GM20431 (cell line): Measurements from ENCODE around the gene EBF3.

Experiments
- in situ Hi-C: fragments of 300-500 bp; cut with MseI, MboI; formaldehyde crosslinking; loops from one replicate; pipeline ENCODE4 v1.15.0; 2020; ENCODE audit warnings: low sequenced_read_pairs; ENCODE audit not compliant: unreplicated experiment

The EBF3 gene

DNA sequence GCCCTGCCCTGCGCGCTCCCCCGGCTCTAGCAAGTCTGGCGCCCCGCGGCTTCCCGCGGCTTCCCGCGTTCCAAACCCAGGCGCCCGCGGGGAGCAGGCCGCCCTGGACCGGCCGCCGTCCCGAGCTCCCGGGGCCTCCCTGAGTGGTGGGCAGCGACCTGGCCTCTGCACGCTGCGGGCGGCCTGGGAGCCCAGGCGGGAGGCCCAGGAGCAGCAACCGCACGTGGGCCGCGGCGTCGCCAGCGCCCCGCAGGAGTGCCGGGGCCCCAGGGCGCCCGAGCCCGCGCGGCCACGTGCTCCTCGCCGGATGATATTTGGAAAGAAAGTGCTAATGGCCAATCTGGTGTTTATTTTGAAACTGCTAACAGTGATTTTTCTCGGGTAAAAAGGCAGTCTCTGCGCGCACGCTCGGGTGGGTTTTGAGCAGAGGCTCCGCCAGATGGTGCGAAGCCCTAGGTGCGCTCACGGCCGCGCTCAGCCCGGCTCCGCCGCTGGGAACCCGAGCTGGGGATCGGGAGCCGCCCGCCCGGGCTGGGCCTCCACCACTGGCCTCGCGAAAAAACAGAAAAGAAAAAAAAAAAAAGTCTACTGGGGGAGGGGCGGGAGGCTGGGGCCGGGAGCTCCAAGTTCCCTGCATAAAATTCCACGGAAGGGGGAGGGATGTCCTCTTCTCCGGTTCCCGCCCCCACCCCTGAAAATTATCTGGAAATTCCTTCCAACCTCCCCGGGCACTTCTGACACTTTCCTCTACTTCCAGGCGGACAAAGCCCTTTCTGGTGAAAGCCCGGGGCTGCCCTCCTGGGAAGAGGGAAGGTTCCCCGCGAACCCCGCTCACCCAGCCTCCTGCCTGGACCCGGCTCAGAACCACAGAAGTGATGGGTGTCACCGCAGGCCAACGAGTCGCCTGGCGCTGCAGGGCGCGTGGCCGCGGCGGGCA lies 4.3 kb downstream of the EBF3 start:
- in situ Hi-C loops, result no loop called here

- in situ Hi-C loops, result no loop called here
These were observed 5.2 kb downstream of the EBF3 start for GRCh38 chr10:129958629-129959543.

- in situ Hi-C loops, result no loop called here
These were observed 5.9 kb downstream of the EBF3 start for GRCh38 chr10:129958148-129958628.

DNA sequence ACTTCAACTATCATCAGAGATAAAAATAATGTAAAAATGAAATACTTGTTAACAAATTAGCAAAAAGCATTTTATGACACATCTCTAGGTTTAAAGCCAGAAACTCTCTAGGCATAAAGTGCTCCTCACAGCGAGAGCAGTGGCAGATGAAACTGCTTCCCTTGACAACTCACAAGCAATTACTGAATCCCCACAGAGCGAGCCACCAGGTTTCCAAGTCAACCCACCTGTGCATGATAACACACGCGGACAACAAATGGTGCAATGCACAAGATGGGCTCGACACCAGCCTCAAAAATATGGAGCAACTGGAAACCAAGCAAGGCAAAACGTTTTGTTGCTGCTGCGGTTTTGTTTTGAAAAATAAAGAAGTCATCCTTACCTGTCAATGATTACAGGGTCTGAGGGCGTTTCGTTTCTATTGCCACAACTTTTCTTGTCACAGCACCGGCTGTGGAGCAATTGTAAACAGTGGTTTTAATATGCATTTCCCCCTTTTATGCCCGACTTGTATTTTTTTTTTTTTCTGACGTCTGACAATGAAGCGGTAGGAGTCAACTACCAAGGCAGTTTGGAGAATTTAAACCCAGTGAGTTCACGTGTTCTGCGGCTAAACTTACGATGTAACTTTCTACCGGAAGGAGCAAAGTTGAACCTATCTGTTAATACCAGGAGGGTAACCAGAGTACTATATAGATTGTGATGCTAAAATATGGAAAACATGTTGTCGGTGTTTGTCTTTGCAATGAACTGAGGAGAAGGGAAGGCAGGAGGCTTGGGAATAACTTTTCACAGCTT lies 7.0 kb downstream of the EBF3 start:
- in situ Hi-C loops, result no loop called here

DNA sequence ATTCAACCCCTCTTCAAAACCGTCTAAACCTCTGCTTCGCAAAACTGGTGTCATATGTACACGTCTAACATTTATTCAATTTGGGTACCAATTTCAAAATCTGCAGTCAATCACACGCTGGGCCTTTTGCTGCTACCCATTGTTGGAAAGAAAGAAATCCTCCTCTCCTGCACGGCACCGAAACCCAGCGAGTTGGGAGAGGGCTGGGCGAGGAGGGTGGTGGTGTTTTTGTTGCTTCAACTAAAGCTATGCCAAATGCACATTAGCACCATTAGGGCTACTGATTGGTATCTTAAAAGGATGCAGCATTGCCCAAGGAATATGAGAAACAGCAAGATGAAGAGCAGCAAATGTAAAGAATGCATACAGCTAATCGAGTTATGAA lies 7.8 kb downstream of the EBF3 start:
- in situ Hi-C loops, result no loop called here

DNA sequence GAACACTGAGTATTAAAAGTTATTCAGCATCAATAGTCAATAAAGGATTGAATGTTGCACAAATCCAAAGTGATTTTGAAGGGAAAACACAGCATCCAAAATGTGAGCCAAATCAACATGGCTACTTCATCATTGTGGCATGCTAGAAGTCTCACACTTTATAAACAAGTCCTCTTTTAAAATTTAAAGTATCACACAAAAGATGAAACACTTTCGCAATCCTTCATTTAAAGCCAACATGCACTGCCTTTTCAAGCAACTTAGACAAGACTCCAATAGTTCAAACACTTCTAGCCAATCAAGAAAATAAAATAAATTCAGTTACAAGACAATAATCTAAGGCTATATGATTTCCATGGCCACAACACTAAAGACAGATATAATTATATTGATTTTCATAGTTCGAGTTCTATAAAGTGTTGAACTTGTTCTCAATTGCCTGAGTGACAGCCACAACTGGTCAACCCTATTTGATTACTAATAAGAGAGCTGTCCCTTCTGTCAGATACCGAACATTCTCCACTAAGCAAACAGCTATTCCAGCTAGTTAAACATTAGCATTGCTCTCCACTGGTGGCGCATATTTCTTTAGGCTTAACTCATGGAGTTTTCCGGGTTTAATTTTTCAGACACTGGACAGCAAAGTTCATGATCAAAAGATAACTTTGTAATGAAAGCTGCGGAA lies 8.3 kb downstream of the EBF3 start:
- in situ Hi-C loops, result no loop called here

GRCh38 chr10:129954492-129955315 lies 9.4 kb downstream of the EBF3 start:
- in situ Hi-C loops, result no loop called here

DNA sequence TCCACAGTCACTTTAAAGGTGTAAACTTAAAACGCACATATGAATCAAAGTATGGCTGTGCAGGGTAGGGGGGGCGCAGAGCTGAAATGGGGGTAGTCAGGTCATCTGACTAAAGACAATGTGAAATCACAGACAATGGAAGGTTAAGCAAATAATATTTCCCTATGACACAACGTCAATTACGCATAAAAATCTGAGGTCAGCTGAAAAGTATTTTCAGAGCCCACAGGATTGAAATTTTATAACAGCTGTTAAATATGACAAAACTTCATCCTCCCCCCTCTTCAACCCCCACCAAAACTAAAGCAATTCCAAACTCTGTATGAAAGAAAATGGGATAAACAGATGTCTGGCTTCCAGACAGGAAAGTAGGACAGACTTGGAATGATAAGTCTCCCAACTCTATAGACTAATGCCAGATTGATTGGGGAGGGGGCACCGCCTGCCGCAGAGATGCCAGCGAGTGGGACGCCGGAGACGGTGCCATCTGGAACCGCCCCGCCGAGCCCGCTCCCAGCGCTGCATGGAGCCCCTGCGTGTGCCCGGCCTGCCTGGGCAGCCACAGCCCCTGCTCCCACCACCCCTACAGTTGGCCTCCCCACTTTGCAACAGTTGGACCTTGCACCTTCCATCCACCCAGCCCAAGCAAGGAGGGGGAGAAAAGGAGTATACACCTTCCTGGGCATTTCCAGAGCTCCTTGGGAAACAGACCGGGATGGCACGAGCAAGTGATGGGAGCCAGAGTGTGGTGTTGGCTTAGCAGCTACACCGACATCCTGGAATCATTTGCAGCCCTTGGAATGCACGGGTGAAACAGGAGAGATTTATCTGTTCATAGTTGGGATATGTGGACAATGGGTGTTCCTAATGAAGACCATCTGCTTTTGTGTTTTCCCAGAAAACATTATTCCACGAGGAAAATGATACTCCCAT lies 10.7 kb downstream of the EBF3 start:
- in situ Hi-C loops, result no loop called here

- in situ Hi-C loops, result no loop called here
These were observed 11.5 kb downstream of the EBF3 start for GRCh38 chr10:129952378-129953118.

GRCh38 chr10:129951970-129952265 lies 12.2 kb downstream of the EBF3 start:
- in situ Hi-C loops, result no loop called here

- in situ Hi-C loops, result no loop called here
These were observed 12.7 kb downstream of the EBF3 start for GRCh38 chr10:129951101-129951969.

GRCh38 chr10:129950676-129951075 lies 13.4 kb downstream of the EBF3 start:
- in situ Hi-C loops, result no loop called here

- in situ Hi-C loops, result no loop called here
These were observed 14.2 kb downstream of the EBF3 start for GRCh38 chr10:129949891-129950291.

GRCh38 chr10:129949411-129949810 lies 14.7 kb downstream of the EBF3 start:
- in situ Hi-C loops, result no loop called here

- in situ Hi-C loops, result no loop called here
These were observed 17.2 kb downstream of the EBF3 start for GRCh38 chr10:129946859-129947258.
